ENCODE results near the gene F2RL3.

The F2RL3 gene

DNA sequence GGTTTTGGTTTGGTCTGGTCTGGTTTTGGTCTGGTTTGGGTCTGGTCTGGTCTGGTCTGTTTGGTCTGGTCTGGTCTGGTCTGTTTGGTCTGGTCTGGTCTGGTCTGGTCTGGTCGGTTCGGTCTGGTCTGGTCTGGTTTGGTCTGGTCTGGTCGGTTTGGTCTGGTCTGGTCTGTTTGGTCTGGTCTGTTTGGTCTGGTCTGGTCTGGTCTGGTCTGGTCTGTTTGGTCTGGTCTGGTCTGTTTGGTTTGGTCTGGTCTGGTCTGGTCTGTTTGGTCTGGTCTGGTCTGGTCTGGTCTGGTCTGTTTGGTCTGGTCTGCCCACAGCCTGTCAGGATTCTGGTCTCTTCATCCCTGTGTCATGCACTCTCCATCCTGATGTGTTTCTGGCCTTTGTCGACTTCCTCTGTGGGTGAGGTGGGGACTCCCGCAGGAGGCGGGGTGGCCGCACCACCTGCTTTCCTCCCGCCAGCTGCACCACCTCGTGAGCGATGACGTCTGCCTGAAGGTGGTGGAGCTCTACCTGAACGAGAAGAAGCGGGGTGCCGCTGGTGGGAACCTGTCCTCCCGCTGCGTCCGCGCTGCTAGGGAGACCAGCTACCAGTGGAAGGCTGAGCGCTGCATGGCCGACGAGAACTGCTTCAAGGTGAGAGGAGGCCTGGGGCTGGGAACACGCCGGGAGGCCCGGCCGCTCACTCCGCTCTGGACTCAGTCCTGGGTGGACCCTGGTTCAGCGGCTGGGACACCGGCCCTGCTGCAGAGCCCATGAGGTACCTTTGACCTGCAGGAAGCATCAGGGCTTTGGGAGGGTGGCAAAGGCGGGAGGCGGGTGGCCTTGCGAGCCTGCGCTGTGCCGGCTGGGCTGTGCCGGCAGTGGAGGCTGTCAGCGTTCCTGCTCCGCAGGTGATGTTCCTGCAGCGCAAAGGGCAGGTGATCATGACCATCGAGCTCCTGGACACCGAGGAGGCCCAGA is 12.9 kb upstream of the F2RL3 start:
- DNase-seq = no peak

DNA sequence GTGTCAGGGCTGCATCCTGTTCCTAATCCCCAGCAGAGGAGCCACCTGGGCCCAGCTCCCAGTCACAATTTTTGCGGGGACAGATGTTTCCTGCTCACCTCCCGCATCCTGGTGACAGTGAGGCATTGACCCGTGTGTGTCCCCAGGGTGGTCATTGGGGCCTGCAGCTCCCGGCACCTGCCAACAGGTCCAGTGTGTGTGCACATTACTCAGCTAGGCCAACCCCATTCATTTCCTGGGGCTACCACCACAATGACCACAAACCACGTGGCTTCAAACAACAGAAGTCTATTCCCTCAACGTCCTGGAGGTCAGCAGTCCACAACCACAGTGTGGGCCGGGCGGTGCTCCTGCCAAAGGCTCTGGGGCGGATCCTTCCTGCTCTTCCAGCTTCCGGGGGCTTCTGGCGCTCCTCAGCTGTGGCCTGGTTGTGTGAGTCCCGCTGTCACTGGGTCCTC is 11.9 kb upstream of the F2RL3 start:
- no peak for DNase-seq

DNA sequence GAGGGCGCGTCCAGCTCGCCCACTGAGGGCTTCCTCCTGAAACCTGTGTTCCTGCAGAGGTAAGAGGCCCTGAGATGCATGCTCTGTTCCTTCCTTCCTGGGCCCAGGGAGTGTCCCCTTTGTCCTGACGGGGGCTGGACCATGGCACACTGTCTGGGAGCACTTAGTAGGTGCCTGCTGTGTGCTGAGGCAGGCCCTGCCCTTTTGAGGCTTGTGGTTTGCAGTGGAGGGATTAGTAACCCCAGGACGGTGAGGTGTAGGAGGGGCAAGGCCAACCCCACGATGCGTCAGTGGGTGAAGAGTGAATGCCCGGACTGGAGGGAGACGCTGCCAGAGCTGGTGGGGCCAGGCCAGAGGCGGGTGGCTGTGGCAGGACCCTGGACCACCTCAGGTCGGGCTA is 11.2 kb upstream of the F2RL3 start:
- no peak for DNase-seq

DNA sequence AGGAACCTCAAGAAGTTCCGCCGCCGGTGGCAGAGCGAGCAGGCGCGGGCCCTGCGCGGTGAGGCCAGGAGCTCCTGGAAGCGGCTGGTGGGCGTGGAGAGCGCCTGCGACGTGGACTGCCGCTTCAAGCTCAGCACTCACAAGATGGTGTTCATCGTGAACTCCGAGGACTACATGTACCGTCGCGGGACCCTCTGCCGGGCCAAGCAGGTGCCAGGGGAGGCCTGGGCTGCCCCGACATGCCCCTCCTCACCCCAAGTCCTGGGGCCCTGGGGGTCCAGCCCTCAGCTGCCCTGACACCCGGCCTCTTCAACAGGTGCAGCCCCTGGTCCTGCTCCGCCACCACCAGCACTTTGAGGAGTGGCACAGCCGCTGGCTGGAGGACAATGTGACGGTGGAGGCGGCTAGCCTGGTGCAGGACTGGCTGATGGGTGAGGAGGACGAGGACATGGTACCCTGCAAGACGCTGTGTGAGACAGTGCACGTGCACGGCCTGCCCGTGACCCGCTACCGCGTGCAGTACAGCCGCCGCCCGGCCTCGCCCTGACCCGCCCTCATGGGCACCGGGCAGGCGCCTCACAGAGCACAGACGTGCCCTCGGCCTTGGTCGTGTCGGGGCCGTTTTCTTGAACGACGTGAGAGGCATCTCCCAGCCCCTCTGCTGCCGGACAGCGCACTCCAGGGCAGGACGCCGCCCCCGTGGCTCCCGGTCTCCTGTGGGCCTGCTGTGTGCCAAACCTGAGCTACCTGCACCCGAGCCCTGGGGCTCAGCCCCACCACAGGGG is 10.4 kb upstream of the F2RL3 start:
- DNase-seq = no peak

DNA sequence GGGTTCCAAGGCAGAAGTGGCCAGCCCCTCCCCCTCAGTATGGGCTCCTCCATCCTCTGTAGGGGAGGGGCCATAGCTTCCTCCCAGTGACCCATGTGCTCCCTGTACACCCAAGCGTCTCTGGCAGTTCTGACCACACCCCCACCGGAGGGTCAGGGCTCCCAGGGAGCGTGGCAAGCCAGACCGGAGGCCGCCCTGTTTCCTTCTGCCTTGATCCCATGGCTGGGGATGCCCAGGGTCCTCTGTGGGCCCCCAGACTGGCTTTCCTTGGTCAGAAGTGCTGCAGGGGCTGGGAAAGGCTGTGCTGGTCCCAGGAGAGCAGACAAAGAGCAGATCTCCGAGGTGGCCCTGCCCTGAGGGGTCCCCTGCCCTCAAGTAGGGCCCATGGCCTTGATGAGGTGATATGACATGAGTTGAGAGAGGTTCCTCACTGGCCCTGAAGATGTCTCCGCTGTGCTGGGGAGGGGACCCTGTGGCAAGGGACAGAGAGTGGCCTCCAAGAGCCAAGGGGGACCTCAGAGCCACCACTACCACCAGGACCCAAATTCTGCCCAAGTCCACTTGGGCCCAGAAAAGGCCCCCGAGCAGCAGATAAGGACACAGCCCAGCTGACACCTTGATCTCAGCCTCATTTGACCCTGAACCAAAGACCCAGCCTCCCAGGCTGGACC is 7.8 kb upstream of the F2RL3 start:
- DNase-seq = no peak

DNA sequence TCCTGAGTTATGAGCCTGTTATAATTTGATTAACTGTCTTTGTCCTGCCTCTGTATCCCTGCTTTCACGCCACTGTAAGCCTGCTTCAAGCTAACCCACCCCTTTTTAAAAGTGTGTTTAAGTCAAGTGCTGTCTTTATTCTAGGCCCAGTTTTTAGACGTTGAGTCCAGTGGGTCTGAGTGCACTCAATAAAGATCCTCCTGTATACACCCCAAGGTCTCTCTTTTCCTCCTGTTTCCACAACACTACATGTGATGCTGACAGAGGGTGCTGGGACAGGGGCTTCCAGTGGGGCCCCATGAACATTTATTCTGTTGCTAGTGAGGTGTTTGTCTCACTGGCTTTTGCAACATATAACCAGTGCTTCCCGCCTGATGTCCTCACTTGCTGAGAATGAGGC is 6.7 kb upstream of the F2RL3 start:
- no peak for DNase-seq

DNA sequence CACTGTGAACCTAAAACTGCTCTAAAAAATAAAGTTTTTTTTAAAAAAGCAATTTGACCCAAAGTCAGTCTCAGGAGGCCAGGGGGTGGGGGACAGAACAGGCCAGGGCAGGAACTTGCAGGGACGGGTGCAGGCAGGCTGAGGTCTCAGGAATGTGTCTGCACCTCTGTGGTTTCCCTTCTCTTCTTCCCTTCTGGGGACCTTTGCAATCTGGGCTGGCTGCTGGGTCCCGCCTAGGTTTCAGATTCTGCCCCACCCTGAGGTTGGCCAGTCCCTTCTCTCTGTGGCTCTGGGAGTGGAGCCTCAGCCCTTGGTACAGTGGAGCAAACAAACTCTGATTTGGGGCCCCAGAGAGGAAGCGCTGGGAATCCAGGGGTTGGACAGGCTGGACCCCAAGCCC is 5.3 kb upstream of the F2RL3 start:
- DNase-seq = no peak

DNA sequence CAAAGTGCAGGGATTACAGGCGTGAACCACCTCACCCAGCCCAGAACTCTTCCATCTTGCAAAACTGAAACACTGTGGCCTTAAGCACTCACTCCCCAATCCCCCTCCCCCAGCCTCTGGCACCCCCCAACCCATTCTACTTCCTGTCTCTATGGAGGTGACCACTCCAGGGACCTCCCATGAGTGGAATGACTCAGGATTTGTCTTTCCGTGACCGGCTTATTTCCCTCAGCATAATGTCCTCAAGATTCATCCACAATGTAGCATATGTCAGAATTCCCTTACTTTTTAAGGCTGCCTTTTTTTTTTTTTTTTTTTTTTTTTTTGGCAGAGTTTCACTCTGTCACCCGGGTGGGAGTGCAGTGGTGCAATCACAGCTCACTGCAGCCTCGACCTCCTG is 3.6 kb upstream of the F2RL3 start:
- no peak for DNase-seq

DNA sequence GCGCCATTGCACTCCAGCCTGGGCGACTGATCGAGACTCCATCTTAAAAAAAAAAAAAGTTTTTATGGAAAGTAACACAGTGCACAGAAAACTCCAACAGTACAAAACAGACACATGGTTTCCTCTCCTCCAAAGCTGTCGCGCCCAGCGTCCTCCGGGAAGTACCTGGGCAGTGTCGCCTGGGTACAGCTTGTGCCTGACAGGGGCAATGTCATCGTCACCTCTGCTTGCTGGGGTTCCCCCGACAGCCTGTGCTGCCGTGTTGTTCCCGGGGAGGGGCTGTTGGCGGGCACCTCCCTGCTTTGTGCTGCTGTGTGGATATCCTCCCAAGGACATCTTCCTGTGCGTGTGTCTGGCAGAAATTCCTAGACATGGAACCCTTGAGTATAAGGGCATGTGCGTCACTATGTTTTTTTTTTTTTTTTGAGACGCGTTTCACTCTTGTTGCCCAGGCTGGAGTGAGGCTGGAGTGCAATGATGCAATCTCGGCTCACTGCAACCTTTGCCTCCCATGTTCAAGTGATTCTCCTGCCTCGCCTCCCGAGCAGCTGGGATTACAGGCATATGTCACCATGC is 2.4 kb upstream of the F2RL3 start:
- no peak for DNase-seq

DNA sequence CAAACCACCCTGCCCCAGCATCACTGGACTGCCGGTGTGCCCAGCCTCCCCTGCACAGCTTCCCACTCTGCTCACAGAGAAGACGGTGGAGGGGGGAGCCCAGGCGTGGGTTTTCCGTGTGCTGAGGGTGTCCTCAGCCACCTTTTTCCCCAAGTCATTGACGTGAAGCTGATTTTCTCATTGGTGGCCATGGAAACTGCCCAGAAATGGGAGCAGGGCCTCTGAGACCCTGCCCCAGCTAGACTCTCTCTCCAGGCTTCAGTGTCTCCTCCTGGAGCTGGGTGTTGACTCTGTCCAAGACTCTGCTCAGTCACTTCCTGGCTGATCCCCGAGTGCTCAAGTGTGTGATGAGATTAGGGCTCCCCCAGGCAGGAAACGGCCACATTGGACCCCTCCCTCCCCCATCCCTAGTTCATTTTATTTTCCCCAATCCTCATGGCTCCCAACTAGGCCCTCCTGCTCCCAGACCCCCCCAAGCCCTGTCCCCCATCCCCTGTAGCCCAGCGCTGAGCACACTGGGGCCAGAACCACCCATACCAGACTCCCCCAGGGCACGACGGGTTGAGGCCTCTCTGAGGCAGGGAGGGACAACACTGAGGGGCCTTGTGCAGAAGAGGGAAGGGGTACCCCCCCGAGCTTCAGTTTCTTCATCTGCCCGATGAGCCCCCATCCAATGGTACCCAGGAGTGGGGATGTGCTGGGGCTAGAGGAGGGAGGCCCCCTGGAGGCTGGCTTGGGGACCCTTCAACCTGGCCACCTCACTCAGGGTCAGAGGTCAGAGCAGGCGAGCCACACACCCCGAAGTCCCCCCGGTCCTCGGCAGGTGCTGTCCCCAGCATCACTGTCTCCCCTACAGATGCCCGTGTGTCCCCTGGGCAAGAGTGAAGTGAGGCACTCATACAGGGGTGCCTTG is 1.2 kb upstream of the F2RL3 start:
- DNase-seq = no peak

DNA sequence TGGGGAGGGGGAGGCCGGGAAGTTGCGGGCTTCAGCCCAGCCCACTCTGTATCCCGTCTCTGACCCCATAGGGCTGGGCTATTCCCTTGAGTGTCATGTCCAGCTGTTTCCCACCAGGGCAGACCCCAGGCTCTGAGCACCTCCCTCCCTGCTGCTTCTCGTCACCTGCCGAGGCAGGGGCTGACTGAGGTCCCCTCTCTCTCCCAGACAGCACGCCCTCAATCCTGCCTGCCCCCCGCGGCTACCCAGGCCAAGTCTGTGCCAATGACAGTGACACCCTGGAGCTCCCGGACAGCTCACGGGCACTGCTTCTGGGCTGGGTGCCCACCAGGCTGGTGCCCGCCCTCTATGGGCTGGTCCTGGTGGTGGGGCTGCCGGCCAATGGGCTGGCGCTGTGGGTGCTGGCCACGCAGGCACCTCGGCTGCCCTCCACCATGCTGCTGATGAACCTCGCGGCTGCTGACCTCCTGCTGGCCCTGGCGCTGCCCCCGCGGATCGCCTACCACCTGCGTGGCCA is 625 bp downstream of the F2RL3 start:
- DNase-seq = no peak

DNA sequence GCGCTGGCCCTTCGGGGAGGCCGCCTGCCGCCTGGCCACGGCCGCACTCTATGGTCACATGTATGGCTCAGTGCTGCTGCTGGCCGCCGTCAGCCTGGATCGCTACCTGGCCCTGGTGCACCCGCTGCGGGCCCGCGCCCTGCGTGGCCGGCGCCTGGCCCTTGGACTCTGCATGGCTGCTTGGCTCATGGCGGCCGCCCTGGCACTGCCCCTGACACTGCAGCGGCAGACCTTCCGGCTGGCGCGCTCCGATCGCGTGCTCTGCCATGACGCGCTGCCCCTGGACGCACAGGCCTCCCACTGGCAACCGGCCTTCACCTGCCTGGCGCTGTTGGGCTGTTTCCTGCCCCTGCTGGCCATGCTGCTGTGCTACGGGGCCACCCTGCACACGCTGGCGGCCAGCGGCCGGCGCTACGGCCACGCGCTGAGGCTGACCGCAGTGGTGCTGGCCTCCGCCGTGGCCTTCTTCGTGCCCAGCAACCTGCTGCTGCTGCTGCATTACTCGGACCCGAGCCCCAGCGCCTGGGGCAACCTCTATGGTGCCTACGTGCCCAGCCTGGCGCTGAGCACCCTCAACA is 1.2 kb downstream of the F2RL3 start:
- no peak for DNase-seq

DNA sequence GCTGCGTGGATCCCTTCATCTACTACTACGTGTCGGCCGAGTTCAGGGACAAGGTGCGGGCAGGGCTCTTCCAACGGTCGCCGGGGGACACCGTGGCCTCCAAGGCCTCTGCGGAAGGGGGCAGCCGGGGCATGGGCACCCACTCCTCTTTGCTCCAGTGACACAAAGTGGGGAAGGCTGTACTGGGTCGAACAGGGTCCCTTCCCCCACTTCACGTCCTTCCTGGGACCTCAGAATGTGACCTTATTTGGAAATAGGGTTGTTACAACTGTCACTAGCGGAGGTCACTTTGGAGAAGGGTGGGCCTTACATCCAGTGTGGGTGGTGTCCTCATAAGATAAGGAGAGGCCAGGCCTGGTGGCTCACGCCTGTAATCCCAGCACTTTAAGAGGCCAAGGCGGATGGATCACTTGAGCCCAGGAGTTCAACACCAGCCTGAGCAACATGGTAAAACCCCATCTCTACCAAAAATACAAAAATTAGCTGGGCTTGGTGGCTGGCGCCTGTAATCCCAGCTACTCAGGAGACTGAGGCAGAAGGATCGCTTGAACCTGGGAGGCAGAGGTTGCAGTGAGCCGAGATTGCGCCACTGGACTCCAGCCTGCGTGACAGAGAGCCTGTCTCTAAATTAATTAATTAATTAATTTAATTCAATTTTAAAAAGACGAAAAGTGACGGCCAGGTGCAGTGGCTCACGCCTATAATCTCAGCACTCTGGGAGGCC is 1.8 kb downstream of the F2RL3 start:
- DNase-seq = no peak

DNA sequence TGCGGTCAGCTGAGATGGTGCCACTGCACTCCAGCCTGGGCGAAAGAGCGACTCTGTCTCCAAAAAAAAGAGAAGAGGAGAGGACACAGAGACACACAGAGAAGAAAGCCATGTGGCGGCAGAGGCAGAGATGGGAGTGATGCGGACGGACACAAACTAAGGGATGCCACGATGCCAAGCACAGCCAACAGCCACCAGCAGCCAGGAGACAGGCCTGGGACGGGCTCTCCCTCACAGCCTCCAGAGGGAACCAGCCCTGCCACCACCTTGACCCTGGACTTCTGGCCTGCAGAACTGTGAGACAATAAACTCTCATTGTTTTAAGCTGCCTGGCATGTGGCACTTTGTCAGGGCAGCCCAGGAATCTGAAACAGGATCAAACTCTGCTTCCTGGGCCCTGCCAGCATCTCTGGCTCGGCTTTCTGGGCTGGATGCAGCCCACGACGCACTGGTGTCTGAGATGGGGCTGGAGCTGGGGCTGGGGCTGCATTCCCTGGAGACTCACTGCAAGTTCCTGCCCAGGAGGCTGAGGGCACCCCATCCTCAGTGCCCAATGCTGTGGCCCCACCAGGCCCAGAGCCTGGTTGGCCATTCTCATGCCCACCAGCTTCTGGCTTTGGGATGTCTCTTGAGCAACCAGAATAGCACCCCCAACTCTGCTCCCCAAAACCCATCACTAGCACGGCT is 3.0 kb downstream of the F2RL3 start:
- DNase-seq = no peak

DNA sequence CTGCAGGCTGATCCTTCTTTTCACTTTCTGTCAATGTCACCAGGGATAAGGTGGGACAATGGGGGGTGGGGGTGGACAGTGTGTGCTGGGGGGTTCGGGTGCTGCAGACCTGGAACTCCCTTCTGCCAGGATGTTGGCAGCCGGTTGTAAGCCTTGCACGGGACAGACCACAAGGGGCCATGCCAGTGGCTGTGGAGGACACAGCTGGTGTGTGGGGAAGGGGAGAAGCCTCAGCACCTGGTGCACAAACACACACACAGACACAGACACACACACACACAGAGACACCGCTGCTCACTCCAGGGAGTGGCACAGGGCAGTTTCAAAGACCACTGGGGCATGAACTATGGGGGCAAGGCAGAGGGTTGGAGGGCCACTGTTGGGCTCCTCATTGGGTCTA is 3.6 kb downstream of the F2RL3 start:
- no peak for DNase-seq

DNA sequence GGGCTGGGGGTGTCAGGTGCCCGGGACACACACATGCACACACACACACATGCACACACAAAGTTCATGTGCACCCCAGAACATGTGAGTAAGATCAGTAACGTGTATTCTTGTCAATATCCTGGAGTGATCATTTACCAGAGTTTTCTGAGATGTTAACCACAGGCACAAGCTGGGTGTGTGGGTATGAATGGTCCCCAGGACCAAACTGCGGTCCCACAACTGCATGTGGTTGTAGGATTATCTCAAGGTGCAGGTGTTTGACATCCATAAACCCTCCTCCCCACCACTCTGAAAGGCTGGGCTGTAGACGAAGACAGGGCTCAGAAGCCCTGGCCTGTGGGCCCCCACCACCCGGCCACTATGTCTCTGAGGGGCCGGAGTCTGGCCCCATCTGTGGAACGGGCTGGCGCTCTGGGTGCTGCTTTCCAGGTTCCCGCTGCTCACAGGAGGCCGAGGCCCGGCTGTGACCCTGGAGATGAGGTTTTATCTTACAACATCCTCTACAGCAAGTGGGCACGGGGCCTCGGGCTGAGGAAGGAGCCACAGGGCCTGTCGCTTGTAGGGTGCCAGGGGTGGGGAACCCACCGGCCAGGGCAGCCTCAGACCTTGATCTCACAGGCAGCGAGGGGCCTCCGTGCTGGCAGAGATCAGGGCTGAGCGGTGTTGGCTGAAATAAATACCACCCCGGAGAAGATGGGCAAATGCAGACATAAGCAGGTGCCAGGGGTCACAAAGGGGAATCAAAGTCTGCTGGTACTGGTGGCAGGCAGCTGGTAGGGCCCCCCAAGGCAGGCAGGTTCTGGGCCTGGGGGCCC is 4.3 kb downstream of the F2RL3 start:
- DNase-seq = no peak

DNA sequence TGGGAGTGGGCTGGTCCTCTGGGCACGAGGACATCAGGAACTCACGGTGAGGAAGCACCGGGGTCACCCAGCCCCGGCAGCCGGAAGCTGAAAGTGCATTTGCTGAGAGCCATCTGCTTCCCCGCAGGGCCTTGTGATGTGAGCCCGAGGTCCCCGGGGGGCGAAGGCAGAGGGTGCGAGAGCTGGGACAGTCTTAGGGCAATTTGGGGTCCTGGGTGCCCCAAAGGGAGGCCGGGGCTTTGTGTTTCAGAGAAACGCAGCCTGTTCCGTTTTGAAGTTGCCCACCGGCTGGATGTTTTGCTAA is 4.8 kb downstream of the F2RL3 start:
- DNase-seq = no peak

DNA sequence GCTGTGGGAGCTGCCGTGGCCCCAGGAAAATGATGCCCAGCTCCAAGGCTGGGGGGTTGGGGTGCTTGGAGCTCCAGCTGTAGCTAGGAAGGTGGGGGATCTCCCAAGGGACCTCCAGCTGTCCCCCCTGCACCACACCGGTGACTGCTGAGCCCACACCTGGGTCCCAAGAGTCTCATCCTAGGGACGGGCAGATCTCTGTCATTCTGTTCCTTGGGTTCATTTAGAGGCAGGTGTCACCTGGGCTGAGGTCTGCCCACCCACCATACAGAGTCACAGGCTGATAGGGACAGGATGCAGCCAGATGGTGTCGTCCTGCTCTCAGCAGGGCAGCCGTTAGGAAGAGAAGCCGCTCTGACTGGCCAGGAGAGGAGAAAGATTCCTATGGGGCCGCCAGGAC is 5.3 kb downstream of the F2RL3 start:
- no peak for DNase-seq

DNA sequence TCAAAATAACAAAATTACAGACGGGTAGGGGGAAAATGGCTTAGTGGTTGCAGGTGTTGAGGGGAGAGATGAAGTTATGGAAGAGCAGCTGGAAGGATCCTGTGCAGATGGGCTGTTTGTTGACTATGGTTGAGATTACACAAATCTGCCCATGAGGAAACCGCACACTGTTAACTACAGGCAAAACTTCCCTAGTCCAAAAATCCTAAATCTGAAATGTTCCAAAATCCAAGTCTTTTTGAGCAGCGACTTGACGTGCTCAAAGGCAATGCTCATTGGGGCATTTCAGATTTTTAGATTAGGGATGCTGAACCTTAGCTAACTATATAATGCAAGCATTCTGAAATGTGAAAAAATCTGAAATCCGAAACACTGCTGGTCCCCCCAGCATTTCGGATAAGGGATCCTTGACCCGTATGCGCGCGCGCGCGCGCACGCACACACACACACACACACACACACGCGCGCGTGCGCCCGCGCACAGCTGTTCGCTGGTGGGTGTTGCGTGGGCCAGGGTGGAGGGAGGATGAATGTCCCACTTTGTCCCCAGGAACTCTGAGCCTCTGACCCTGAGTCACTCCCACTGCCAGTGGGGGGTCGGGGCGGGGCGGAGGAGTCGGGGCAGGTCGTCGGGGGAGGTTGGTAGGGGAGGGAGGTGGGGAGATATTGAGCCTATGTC is 6.8 kb downstream of the F2RL3 start:
- DNase-seq = no peak

Measured in NCI-H187 (cell line).